H9 (cell line): ENCODE data around the gene B3GNT2. TPM values are rescaled to one million over a fixed set of nuclear protein-coding genes. Genes with fewer than 3 reads are reported as not detected.

Experiments
- DNase-seq: peaks from one replicate; pipeline ENCODE4 v3.0.0-alpha.2; 2017
- H2AFZ ChIP-seq: one replicate; pipeline ENCODE4 v1.6.1; 2013; ENCODE audit warnings: mild to moderate bottlenecking, low read length, control low read depth, moderate library complexity
- H2AK5ac ChIP-seq: 2 replicates; pipeline ENCODE4 v1.6.1; 2013; ENCODE audit warnings: low read length, control low read depth, mixed read lengths; ENCODE audit not compliant: insufficient read length
- H2BK120ac ChIP-seq: one replicate; pipeline ENCODE4 v1.6.1; 2013; ENCODE audit warnings: low read depth, mild to moderate bottlenecking, low read length, control low read depth, inconsistent platforms; ENCODE audit not compliant: poor library complexity, severe bottlenecking
- H2BK12ac ChIP-seq: 2 replicates; pipeline ENCODE4 v1.6.1; 2013; ENCODE audit warnings: low read length, control low read depth, mixed read lengths, low read depth; ENCODE audit not compliant: insufficient read length
- H2BK15ac ChIP-seq: 2 replicates; pipeline ENCODE4 v1.6.1; 2013; ENCODE audit warnings: low read depth, low read length, control low read depth
- H2BK20ac ChIP-seq: one replicate; pipeline ENCODE4 v1.6.1; 2013; ENCODE audit warnings: low read depth, mild to moderate bottlenecking, low read length, control low read depth, inconsistent platforms; ENCODE audit not compliant: poor library complexity, severe bottlenecking
- H2BK5ac ChIP-seq: 2 replicates; pipeline ENCODE4 v1.6.1; 2013; ENCODE audit warnings: low read length, control low read depth, mixed read lengths; ENCODE audit not compliant: insufficient read length
- H3K14ac ChIP-seq: 2 replicates; pipeline ENCODE4 v1.6.1; 2013; ENCODE audit warnings: low read length, control low read depth; ENCODE audit not compliant: insufficient read depth
- H3K18ac ChIP-seq: 2 replicates; pipeline ENCODE4 v1.6.1; 2013; ENCODE audit warnings: low read depth, mild to moderate bottlenecking, mixed read lengths, low read length, control low read depth; ENCODE audit not compliant: insufficient read length
- H3K23ac ChIP-seq: 2 replicates; pipeline ENCODE4 v1.6.1; 2013; ENCODE audit warnings: low read length, control low read depth, mixed read lengths, low read depth; ENCODE audit not compliant: insufficient read length
- H3K23me2 ChIP-seq: 2 replicates; pipeline ENCODE4 v1.6.1; 2013; ENCODE audit warnings: low read depth, mild to moderate bottlenecking, mixed read lengths, low read length, control low read depth; ENCODE audit not compliant: insufficient read length, poor library complexity, severe bottlenecking
- H3K27ac ChIP-seq: 2 replicates; pipeline ENCODE4 v1.5.1; 2013; ENCODE audit warnings: low read length, control low read depth, mixed read lengths, low read depth; ENCODE audit not compliant: insufficient read length
- H3K27me3 ChIP-seq: 2 replicates; pipeline ENCODE4 v1.6.1; 2013; ENCODE audit warnings: low read length, control low read depth, inconsistent platforms; ENCODE audit not compliant: insufficient read depth
- H3K4ac ChIP-seq: 2 replicates; pipeline ENCODE4 v1.6.1; 2013; ENCODE audit warnings: low read depth, mild to moderate bottlenecking, control low read depth, inconsistent platforms, low read length, moderate library complexity
- H3K4me1 ChIP-seq: 2 replicates; pipeline ENCODE4 v1.6.1; 2013; ENCODE audit warnings: low read length, control low read depth, inconsistent platforms; ENCODE audit not compliant: insufficient read depth
- H3K4me2 ChIP-seq: 2 replicates; pipeline ENCODE4 v1.6.1; 2013; ENCODE audit warnings: low read length, control low read depth, mixed read lengths; ENCODE audit not compliant: insufficient read length, insufficient read depth
- H3K56ac ChIP-seq: 2 replicates; pipeline ENCODE4 v1.6.1; 2013; ENCODE audit warnings: low read depth, mild to moderate bottlenecking, mixed read lengths, low read length, control low read depth; ENCODE audit not compliant: insufficient read length
- H3K79me1 ChIP-seq: 2 replicates; pipeline ENCODE4 v1.6.1; 2013; ENCODE audit warnings: low read depth, mild to moderate bottlenecking, moderate library complexity, low read length, control low read depth, inconsistent platforms; ENCODE audit not compliant: insufficient read depth, poor library complexity, severe bottlenecking
- H3K79me2 ChIP-seq: 2 replicates; pipeline ENCODE4 v1.6.1; 2013; ENCODE audit warnings: low read length, control low read depth, inconsistent platforms; ENCODE audit not compliant: insufficient read depth
- H3K9ac ChIP-seq: 2 replicates; pipeline ENCODE4 v1.6.1; 2013; ENCODE audit warnings: low read length, control low read depth, mixed read lengths; ENCODE audit not compliant: insufficient read length; ENCODE audit errors: extremely low read depth
- H3K9me3 ChIP-seq: one replicate; pipeline ENCODE4 v1.6.1; 2013; ENCODE audit warnings: low read depth, low read length, inconsistent platforms; ENCODE audit not compliant: control insufficient read depth
- H3T11ph ChIP-seq: one replicate; pipeline ENCODE4 v1.6.1; 2013; ENCODE audit warnings: mild to moderate bottlenecking, low read length, control low read depth, inconsistent platforms
- H4K20me1 ChIP-seq: one replicate; pipeline ENCODE4 v1.6.1; 2013; ENCODE audit not compliant: control insufficient read depth, insufficient read length, insufficient read depth
- H4K5ac ChIP-seq: 2 replicates; pipeline ENCODE4 v1.6.1; 2013; ENCODE audit warnings: low read depth, mild to moderate bottlenecking, mixed read lengths, low read length, control low read depth; ENCODE audit not compliant: insufficient read length
- H4K8ac ChIP-seq: replicated peaks from 2 replicates; pipeline ENCODE4 v1.6.1; 2013; ENCODE audit warnings: low read length, control low read depth, mixed read lengths, low read depth; ENCODE audit not compliant: insufficient read length
- H4K91ac ChIP-seq: 2 replicates; pipeline ENCODE4 v1.6.1; 2013; ENCODE audit warnings: low read depth, mild to moderate bottlenecking, moderate library complexity, mixed read lengths, low read length, control low read depth; ENCODE audit not compliant: insufficient read length
- H3K27ac Mint-ChIP-seq, 3 experiments: 2 replicates in 2 of 3; 3 replicates in 1 of 3; pipeline ENCODE4 v1.8.0; 2020 to 2021; ENCODE audit warnings: mixed read lengths in 3 of 3, mild to moderate bottlenecking in 1 of 3, moderate library complexity in 1 of 3
- H3K27me3 Mint-ChIP-seq: 2 replicates; pipeline ENCODE4 v1.8.0; 2021; ENCODE audit warnings: low read depth, mild to moderate bottlenecking, moderate library complexity, mixed read lengths
- H3K36me3 Mint-ChIP-seq, 3 experiments: 2 replicates in 2 of 3; 3 replicates in 1 of 3; pipeline ENCODE4 v1.8.0; 2020 to 2021; ENCODE audit warnings: low read depth in 3 of 3, mixed read lengths in 3 of 3; ENCODE audit not compliant: insufficient read depth in 1 of 3
- H3K4me1 Mint-ChIP-seq, 2 experiments: 2 replicates each; pipeline ENCODE4 v1.8.0; 2020; ENCODE audit warnings: mixed read lengths in 2 of 2
- H3K4me3 Mint-ChIP-seq, 2 experiments: 2 replicates in 1 of 2; 3 replicates in 1 of 2; pipeline ENCODE4 v1.8.0; 2020 to 2021; ENCODE audit warnings: mild to moderate bottlenecking in 2 of 2, mixed read lengths in 2 of 2, moderate library complexity in 1 of 2
- H3K9me3 Mint-ChIP-seq, 2 experiments: 2 replicates in 1 of 2; 3 replicates in 1 of 2; pipeline ENCODE4 v1.8.0; 2020; ENCODE audit warnings: mild to moderate bottlenecking in 2 of 2, mixed read lengths in 2 of 2, moderate library complexity in 1 of 2
- WGBS: extraction: QIAGEN DNeasy Blood & Tissue Kit; methylation state at CpG from one replicate; pipeline ENCODE4 v1.1.7; 2013; ENCODE audit warnings: missing lambda C conversion rate, low lambda C conversion rate, mixed read lengths; ENCODE audit not compliant: insufficient read length; ENCODE audit errors: extremely low coverage; 5-methylcytosine and 5-hydroxymethylcytosine counted together
- total RNA-seq: library from RNA; stranded (reverse); gene quantifications from 2 replicates; pipeline ENCODE4 v1.2.1, GENCODE V29; 2021
- TF ChIP-seq, protein P1 (sequence below): fragments of 200-600 bp; sonication (generic); conservative IDR thresholded peaks from 3 replicates; pipeline ENCODE4 v1.8.0; 2021; ENCODE audit warnings: antibody characterized with exemption, mild to moderate bottlenecking

Gene B3GNT2
- total RNA-seq, 1 experiment from 2014 or later = 55.3 TPM

DNA sequence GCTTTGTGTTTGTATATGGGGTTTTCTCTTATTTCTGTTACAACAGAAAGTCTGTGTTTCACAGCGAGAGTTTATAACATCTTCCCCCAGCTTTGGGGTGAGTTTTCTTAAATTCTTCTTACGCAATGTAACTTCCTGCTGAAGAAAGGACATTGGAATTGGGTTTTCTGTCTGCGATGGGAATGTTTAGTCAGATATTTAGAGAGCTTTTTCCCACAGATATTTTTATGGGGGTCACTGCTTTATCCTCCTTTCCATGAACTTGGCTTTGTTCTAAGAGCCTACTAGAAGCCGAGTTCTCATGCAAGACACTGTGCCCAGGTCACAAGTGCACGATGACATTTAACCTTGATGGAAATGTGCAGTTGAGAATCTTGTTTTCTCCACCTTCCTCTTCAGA, 22.1 kb downstream of the B3GNT2 start:
- H3K56ac ChIP-seq = no peak overlapping the region
- no peak overlapping the region for H3K23ac ChIP-seq
- no peak overlapping the region for H3K27ac Mint-ChIP-seq
- no peak overlapping the region for H3K9ac ChIP-seq
- no peak overlapping the region for H2AK5ac ChIP-seq
- no peak overlapping the region for H4K8ac ChIP-seq
- H4K20me1 ChIP-seq = no peaks in the 10 kb centered on the region
- H2AFZ ChIP-seq = no peak overlapping the region
- no peak overlapping the region for H2BK120ac ChIP-seq
- TF ChIP-seq, protein P1, sequence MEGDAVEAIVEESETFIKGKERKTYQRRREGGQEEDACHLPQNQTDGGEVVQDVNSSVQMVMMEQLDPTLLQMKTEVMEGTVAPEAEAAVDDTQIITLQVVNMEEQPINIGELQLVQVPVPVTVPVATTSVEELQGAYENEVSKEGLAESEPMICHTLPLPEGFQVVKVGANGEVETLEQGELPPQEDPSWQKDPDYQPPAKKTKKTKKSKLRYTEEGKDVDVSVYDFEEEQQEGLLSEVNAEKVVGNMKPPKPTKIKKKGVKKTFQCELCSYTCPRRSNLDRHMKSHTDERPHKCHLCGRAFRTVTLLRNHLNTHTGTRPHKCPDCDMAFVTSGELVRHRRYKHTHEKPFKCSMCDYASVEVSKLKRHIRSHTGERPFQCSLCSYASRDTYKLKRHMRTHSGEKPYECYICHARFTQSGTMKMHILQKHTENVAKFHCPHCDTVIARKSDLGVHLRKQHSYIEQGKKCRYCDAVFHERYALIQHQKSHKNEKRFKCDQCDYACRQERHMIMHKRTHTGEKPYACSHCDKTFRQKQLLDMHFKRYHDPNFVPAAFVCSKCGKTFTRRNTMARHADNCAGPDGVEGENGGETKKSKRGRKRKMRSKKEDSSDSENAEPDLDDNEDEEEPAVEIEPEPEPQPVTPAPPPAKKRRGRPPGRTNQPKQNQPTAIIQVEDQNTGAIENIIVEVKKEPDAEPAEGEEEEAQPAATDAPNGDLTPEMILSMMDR = no peak
- peaks cover 40 to 74% of the 10 kb centered on the region in 2 experiments for H3K4me1 Mint-ChIP-seq
- no peak overlapping the region for H3T11ph ChIP-seq
- 0 out of 2 replicates have a peak, but pooled peaks cover 3% of the 10 kb centered on the region for H3K4me1 ChIP-seq
- no peak overlapping the region for H3K27ac ChIP-seq
- H3K79me1 ChIP-seq = peaks cover 14% of the 10 kb centered on the region
- no peak for DNase-seq
- H3K18ac ChIP-seq = no peak overlapping the region
- no peak overlapping the region for H2BK20ac ChIP-seq
- peaks cover 55% of the 10 kb centered on the region; the same call in 1 of the 2 replicates for H3K79me2 ChIP-seq
- no peaks in the 10 kb centered on the region for H3K9me3 ChIP-seq
- H3K27me3 Mint-ChIP-seq = no peaks in the 10 kb centered on the region
- H3K4me2 ChIP-seq = no peak overlapping the region
- H3K27me3 ChIP-seq = no peaks in the 10 kb centered on the region
- H4K91ac ChIP-seq = no peak overlapping the region
- no peak overlapping the region for H2BK12ac ChIP-seq
- H3K9me3 Mint-ChIP-seq = peaks cover 0 to 10% of the 10 kb centered on the region in 2 experiments; a peak in 3 of 5 replicates
- no peak overlapping the region for H3K4ac ChIP-seq
- no peak overlapping the region for H3K14ac ChIP-seq
- WGBS = no CpG with 5 or more reads among the region's 5 CpGs
- peaks cover 30 to 40% (median 30%) of the 10 kb centered on the region in 3 experiments for H3K36me3 Mint-ChIP-seq
- H2BK5ac ChIP-seq = no peak overlapping the region
- H2BK15ac ChIP-seq = no peak overlapping the region
- no peak overlapping the region for H3K4me3 Mint-ChIP-seq
- no peak overlapping the region for H4K5ac ChIP-seq
- no peaks in the 10 kb centered on the region for H3K23me2 ChIP-seq
